ENCODE measurements around the gene RAPGEF6. TPM values are rescaled to one million over a fixed set of nuclear protein-coding genes. Genes with fewer than 3 reads are reported as not detected.
A peak's percentile ranks its signal among the peaks of the same experiment; 100 is the strongest.

Gene RAPGEF6
- total RNA-seq, 4 donors from 2014 or later: 14.0 to 23.7 (median 17.9) TPM

- H3K9me3 ChIP-seq: no peaks in the 10 kb centered on the region
Observed at GRCh38 chr5:131459216-131459615, 175.8 kb downstream of the RAPGEF6 start.

GRCh38 chr5:131457193-131457592, 177.8 kb downstream of the RAPGEF6 start:
- WGBS, 2 donors (ENCODE audit: low coverage in 1 of 2): 60 to 78% methylated on average over 1 of the region's 1 CpG
- H3K4me1 ChIP-seq: no peaks in the 10 kb centered on the region
- no peaks in the 10 kb centered on the region for H3K9me3 ChIP-seq
- no peak for ATAC-seq
- TF ChIP-seq CTCF (IDR thresholded peaks at IDR 0.05): no peak
- no peak overlapping the region for H3K4me3 ChIP-seq
- peaks cover 0 to 40% of the 10 kb centered on the region in 2 donors for H3K36me3 ChIP-seq
- H3K27ac ChIP-seq: no peak overlapping the region
- no peaks in the 10 kb centered on the region for H3K27me3 ChIP-seq

More at GRCh38 chr5:131459216-131459615, 175.8 kb downstream of the RAPGEF6 start:
- no peak overlapping the region for H3K27ac ChIP-seq
- H3K36me3 ChIP-seq: peaks cover 0 to 39% of the 10 kb centered on the region in 2 donors
- no peak for TF ChIP-seq POLR2AphosphoS5 (IDR thresholded peaks at IDR 0.05)
- TF ChIP-seq CTCF (IDR thresholded peaks at IDR 0.05): no peak
- no peaks in the 10 kb centered on the region for H3K27me3 ChIP-seq
- H3K4me3 ChIP-seq: no peak overlapping the region
- H3K4me1 ChIP-seq: no peaks in the 10 kb centered on the region
- ATAC-seq: no peak

- no peak for TF ChIP-seq CTCF (IDR thresholded peaks at IDR 0.05)
- TF ChIP-seq POLR2AphosphoS5 (IDR thresholded peaks at IDR 0.05): no peak
- TF ChIP-seq EP300 (IDR thresholded peaks at IDR 0.05): no peak
- no peak for TF ChIP-seq POLR2A (IDR thresholded peaks at IDR 0.05)
- Histone ChIP-seq H3K9me3 (no peaks in the 10 kb centered on the region), H3K4me1 (no peaks in the 10 kb centered on the region), H3K27me3 (no peaks in the 10 kb centered on the region), H3K4me3 (no peak overlapping the region), H3K27ac (no peak overlapping the region), H3K36me3 (peaks cover 0 to 76% of the 10 kb centered on the region in 2 donors)
- no peak for ATAC-seq
- WGBS, 2 donors (ENCODE audit: low coverage in 1 of 2): 83 to 100% methylated on average over 2 of the region's 2 CpGs
Observed at GRCh38 chr5:131450941-131451340, 184.1 kb downstream of the RAPGEF6 start.

- TF ChIP-seq CTCF (IDR thresholded peaks at IDR 0.05) (no peak), POLR2A (IDR thresholded peaks at IDR 0.05) (no peak), EP300 (IDR thresholded peaks at IDR 0.05) (no peak), POLR2AphosphoS5 (IDR thresholded peaks at IDR 0.05) (no peak)
- H3K9me3 ChIP-seq: no peaks in the 10 kb centered on the region
- no peak overlapping the region for H3K4me3 ChIP-seq
- no peaks in the 10 kb centered on the region for H3K27me3 ChIP-seq
- ATAC-seq: no peak
- 76 to 79% methylated on average over 2 of the region's 2 CpGs for whole genome bisulfite sequencing, 2 donors (ENCODE audit: low coverage in 1 of 2)
- peaks cover 0 to 89% of the 10 kb centered on the region in 2 donors for H3K36me3 ChIP-seq
- H3K4me1 ChIP-seq: peaks cover 0 to 20% (median 2%) of the 10 kb centered on the region in 3 donors
- H3K27ac ChIP-seq: no peak overlapping the region
Observed at GRCh38 chr5:131441184-131441583, 193.8 kb downstream of the RAPGEF6 start.

- Histone ChIP-seq H3K4me1 (peaks cover 0 to 37% (median 8%) of the 10 kb centered on the region in 3 donors), H3K9me3 (no peaks in the 10 kb centered on the region), H3K4me3 (no peak overlapping the region), H3K36me3 (peaks cover 0 to 68% of the 10 kb centered on the region in 2 donors), H3K27ac (peak overlapping the region; percentile 29 to 58 (median 54)), H3K27me3 (no peaks in the 10 kb centered on the region)
- 25 to 42% methylated on average over 2 of the region's 2 CpGs for WGBS, 2 donors (ENCODE audit: low coverage in 1 of 2)
- TF ChIP-seq POLR2AphosphoS5 (IDR thresholded peaks at IDR 0.05): no peak
- TF ChIP-seq EP300 (IDR thresholded peaks at IDR 0.05): no peak
- no peak for TF ChIP-seq CTCF (IDR thresholded peaks at IDR 0.05)
- TF ChIP-seq POLR2A (IDR thresholded peaks at IDR 0.05): no peak
- peak; percentile 79 for ATAC-seq
Observed at GRCh38 chr5:131436081-131436480, 198.9 kb downstream of the RAPGEF6 start.
